RWPE1 (cell line): ENCODE results near the gene ABTB1.

Experiments
- CTCF ChIA-PET: fragments of 350-600 bp; sonication (Branson Sonifier 250); formaldehyde crosslinking; extraction: SDS; loops from one replicate; lab custom pipeline; 2021; lab: Yijun Ruan, JAX
- POLR2A ChIA-PET: fragments of 400-600 bp; formaldehyde crosslinking; extraction: SDS; loops from one replicate; lab custom pipeline; 2020; ENCODE audit warnings: antibody characterized with exemption; ENCODE audit not compliant: low non-redundant PET; lab: Yijun Ruan, JAX
- DNase-seq: peaks from one replicate; pipeline ENCODE4 v3.0.0; 2012; ENCODE audit warnings: low spot score
- H3K27ac ChIP-seq: fragments of 450-650 bp; 2 replicates; pipeline ENCODE4 v1.5.1; 2017
- TF ChIP-seq, protein P1 (sequence below): fragments of 450-650 bp; conservative IDR thresholded peaks from 2 replicates; pipeline ENCODE4 v1.5.1; 2017; ENCODE audit warnings: low read depth, mild to moderate bottlenecking

The ABTB1 gene

DNA sequence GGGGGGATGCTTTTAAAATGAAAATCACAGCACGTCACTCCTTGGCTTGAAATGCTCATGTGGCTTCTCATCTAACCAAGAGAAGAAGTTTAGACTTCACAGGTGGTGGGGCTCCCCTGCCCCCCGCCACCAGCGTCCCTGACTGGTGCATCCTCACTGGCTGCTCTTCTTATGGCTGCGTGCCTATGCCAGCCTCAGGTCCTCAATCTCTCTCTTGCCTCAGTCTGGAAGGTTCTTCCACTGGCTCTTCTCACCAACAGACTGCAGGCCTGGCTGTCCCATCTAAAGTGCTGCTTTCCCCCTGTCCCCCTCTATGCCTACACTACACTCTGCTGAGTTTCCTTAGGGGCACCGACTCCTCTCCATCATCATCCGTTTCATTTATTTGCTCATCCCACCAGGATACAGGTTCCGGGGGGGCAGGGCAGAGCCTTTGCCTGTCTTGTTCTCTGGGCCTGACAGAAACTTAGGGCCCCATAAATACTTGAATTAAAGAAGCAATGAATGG is 20.6 kb downstream of the ABTB1 start:
- CTCF ChIA-PET: no interaction called here

DNA sequence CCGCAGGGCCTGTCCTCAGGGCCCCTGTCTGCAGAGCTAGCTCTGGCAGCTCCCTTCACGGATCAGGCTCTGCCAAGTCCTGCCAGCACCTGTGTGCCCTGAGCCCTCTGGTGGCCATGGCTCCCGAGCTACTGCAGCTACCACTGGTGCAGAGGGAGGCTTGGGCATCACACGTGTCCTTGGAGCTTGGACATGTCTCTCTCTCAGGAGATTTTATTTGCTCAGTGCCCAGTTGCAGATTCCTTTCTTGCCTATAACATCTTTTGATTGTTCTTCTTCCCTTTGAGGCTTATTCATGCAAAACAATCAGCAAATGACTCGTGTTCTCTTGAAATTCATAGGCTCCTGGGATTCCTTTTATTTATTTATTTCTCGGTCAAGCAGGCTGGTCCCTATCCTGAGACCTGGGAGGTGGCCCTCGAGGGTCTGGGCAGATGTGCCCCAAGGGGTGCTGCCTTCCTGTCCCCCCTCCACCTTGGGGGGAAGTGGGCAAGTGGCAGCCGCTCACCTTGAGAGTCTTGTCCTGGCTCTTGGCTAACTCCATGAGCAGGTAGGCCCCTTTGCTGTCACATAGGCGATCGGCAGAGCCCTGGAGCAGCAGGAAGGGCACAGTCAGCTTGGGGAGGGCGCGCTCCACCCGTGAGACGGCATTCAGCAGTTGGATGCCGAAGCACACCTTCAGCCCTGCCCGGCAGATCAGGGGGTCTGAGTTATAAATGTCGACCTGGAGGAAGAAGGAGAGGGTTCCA is 21.9 kb downstream of the ABTB1 start:
- DNase-seq: peak; percentile 55
- POLR2A ChIA-PET: no interaction called here
- H3K27ac ChIP-seq: peak overlapping the region; percentile 53

More for the DNA sequence above, 20.6 kb downstream of the ABTB1 start:
- POLR2A ChIA-PET: no interaction called here
- peak overlapping the region; percentile 98 for H3K27ac ChIP-seq
- TF ChIP-seq, protein P1, sequence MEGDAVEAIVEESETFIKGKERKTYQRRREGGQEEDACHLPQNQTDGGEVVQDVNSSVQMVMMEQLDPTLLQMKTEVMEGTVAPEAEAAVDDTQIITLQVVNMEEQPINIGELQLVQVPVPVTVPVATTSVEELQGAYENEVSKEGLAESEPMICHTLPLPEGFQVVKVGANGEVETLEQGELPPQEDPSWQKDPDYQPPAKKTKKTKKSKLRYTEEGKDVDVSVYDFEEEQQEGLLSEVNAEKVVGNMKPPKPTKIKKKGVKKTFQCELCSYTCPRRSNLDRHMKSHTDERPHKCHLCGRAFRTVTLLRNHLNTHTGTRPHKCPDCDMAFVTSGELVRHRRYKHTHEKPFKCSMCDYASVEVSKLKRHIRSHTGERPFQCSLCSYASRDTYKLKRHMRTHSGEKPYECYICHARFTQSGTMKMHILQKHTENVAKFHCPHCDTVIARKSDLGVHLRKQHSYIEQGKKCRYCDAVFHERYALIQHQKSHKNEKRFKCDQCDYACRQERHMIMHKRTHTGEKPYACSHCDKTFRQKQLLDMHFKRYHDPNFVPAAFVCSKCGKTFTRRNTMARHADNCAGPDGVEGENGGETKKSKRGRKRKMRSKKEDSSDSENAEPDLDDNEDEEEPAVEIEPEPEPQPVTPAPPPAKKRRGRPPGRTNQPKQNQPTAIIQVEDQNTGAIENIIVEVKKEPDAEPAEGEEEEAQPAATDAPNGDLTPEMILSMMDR: no peak
- DNase-seq: no peak

DNA sequence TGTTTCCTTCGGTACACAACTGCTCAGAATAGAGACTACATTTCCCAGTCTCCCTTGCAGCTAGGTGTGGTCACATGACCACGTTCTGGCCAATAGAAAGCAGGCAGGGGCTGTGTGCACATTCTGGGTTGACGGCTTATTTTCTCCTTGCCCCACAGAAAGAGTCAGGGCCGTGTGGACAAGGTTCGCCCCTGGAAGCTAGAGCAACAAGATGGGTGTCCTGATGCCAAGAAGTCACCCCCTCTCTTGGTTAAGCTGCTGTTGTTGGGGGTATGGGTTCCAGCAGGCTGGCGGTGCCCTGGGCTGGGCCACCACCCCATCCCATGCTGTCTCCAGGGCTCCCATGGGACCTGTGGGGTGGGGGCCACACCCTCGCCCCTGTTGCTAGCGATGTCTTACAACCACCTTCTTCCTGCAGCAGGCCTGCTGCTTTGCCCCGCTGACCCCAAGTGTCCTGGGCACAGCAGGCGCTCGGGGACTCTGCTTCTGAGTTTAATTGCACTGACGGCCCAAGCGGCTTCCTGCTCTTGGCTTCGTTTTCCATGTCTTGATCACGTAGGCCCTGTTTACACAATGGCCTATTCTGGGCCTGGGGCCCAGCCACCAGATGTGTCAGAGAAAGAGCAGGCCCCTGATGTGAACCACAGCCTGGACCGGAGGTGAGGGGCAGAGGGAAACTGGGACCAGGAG is 24.9 kb downstream of the ABTB1 start:
- POLR2A ChIA-PET: no interaction called here
- CTCF ChIA-PET: interaction anchor here (1.4 kb wide), 1 partner anchor 122 kb away, joined by 3 read pairs; no protein-coding TSS in a partner anchor
- DNase-seq: peak; percentile 71
- H3K27ac ChIP-seq: peak overlapping the region; percentile 90
- TF ChIP-seq, protein P1: no peak

More for the DNA sequence above, 21.9 kb downstream of the ABTB1 start:
- TF ChIP-seq, protein P1: peak; percentile 41
- CTCF ChIA-PET: interaction anchor here (0.5 to 1.1 kb wide), 5 partner anchors 14 to 1487 kb away, joined by 3 to 4 read pairs (median 3); no protein-coding TSS in a partner anchor

DNA sequence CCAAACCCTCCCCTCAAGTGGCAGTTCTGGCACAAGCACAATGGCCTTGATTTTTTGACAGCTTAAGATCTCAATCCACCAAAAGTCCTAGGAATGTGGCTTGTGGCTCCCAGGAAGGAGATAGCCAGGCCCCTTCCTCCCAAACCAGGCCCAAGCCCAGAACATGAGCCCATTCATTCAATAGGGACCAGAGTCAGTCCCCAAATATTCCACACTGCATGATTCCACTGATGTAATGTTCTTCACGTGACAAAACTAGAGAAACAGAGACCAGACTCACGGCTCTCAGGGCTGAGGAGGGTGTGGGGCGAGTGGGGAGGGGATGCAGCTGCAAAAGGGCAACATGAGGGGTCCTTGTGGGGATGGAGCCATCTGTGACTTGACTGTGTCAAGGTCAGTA is 25.5 kb downstream of the ABTB1 start:
- no peak for DNase-seq
- POLR2A ChIA-PET: no interaction called here
- CTCF ChIA-PET: no interaction called here
- TF ChIP-seq, protein P1: no peak
- peak overlapping the region; percentile 90 for H3K27ac ChIP-seq

DNA sequence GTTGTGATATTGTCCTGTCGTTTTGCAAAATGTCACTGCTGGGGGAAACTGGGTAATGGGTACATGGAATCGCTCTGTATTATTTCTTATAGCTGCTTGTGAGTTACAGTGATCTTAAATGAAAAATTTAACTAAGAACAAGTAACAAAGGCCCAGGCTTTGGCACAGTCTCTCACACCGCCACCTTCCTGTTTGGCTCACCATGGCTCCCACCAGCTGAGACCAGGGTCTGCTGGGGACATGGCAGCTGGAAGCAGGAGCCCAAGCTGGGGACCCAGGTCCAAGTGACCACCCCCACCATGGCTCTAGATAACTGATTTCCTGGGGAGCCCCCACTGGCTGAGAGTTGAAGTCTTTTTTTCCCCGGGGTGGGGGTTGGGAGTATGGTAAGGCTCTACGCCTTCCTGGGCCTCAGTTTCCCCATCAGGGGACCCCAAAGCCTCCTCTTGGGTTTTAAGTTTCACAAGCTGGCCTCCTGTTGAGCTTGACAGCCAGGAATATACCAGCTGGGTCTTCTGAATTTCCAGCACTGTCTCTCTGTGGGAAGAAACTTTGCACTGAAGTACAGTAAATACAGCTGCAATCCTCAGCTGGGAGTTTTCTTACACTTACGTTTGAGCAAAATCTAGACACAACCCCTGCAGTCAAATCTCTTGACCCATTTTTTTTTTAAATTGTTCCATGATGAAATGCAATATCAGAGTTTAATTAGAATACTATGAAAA is 26.1 kb downstream of the ABTB1 start:
- POLR2A ChIA-PET: no interaction called here
- TF ChIP-seq, protein P1: no peak
- DNase-seq: no peak
- CTCF ChIA-PET: interaction anchor here (1.0 kb wide), 1 partner anchor 272 kb away, joined by 3 read pairs; no protein-coding TSS in a partner anchor
- peak overlapping the region; percentile 90 for H3K27ac ChIP-seq
